ENCODE results near the gene ADORA1.

Gene ADORA1

DNA sequence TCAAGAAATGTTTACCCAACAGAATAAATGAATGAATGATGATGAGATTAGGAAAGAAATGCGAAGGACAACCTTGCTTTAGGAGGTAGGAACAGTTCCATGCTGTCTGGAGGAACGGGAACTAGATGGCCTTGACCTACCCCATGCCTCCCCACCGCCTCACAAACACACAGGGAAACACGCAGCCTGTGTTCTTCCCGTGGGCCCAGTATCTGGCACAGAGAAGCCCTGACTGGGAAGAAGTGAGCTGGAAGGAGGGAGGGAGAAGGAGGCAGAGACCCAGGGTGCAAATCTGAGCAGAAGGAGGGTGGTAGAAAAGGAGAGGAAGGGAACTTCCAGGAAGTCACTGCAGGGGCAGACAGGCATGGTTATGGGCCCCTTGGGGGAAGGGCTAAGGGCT, 3.5 kb upstream of the ADORA1 start:
- no peak for FAIRE-seq

DNA sequence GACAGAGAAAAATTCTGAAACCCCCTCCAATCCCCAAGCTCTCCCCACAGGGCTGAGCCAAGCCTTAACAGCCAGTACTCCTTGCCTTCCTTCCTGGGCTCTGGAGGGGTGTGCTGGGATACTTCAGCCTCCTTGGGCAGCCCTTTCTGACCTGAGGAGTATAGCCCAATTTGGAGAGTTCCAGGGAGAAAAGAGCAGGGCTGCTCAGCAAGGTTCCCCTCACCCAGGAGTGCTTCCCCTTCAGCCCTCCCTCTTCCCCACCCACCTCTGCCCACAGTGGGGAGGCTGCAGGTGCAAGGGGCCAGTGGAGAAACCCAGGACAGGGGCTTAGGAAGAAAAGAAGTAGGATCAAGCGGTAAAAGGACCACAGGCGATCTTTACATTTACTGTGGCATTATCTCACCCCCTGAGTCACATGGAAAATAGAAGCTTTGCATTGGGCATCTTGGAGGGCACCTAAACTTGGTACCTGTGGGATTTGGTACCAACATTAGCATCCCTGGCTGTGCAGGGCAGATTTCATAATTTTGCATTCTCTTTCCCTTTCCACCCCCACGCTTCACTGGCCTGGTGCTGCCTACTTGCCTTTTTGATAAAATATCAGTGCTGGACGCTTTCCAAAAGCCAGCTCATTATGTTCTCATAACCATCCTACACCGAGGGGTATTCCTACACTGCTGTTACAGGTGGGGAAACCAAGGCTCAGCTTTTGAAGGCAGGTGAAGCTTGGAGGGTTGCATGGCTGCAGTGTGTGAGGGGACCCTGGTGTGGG, 2.8 kb upstream of the ADORA1 start:
- no peak for FAIRE-seq

DNA sequence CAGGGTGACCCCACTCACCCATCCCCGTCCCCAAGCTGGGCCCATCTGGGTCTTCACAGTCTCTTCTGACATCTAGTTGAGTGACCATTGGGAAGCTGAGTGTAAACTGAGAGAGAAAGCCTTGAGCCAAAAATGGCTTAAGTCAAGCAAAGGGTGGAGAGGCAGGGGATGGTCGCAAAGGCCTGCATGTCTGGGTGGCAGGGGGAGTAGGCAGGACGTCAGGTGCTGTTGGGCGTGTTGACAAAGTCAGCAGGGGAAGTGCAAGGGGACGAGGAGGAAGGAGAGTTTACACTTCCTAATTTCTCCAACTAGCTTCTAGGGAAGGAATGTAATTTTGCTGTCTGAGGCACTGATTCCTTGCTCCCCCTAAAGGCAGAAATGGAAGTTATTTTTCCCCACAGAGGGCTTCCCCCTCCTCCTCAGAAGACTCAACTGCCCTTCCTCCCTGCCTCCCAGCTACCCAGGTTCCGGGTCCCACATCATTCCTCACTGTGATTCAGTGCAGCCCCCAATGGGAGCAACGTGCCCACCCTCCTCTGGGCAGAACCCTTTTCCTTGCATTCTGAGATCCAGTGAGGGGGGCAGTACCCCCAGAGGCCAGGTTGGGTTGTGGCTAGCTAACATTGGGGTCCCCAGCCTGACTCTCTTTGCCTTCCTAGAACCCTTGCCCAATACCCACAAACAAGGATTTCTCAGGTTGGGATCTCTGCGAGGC, 1.2 kb upstream of the ADORA1 start:
- FAIRE-seq, result no peak

DNA sequence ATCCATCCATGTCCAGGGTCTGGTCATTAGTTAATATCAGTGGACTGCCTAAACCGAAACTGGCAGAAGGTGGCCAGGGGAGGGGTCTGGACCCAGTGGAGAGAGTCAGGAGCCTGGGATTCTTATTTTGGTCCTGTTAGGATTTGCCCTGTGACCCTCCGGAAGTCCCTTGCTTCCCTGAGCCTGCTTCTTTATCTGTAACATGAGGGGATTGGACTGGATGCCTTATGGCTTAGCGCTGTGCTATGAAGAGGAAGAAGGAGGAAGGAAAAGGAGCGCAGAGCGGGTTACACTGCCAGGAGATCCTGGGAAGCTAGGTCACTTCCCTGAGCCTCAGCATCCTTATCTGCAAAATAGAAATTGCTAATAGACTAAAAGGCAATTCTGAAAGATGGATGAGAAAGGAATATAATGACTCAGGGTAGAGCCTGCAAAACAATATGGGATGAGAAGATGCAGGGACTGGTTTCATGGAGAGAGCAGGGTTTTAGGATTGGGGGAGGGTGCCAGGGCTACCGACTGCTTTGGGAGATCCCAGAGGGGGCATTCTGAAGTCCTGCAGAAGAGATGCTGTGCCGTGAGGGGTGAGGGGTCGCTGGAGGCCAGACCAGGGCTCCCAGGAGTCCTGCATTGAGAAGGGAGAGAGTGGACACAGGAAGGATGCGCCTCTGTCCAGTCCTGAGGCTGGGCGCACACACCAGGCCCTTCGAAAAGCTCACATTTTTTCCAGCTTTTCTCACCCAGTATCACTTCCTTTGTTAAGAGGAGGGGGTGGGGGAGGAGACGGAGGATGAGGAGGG, 460 bp upstream of the ADORA1 start:
- FAIRE-seq, result no peak

DNA sequence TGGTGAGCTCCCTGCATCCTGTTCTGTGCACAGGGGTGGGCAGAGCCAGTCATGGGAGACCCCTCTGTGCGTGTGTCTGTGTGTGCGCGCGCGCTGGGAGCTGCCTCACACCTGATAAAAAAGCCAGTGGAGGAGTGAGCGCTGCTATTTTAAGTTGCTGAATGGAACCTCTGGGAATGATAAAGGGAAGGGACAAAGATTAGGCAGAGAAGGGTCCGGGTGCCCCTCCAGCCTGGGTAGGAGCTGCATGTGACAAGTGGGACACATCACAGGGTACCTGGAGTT, 847 bp downstream of the ADORA1 start:
- FAIRE-seq, result no peak

DNA sequence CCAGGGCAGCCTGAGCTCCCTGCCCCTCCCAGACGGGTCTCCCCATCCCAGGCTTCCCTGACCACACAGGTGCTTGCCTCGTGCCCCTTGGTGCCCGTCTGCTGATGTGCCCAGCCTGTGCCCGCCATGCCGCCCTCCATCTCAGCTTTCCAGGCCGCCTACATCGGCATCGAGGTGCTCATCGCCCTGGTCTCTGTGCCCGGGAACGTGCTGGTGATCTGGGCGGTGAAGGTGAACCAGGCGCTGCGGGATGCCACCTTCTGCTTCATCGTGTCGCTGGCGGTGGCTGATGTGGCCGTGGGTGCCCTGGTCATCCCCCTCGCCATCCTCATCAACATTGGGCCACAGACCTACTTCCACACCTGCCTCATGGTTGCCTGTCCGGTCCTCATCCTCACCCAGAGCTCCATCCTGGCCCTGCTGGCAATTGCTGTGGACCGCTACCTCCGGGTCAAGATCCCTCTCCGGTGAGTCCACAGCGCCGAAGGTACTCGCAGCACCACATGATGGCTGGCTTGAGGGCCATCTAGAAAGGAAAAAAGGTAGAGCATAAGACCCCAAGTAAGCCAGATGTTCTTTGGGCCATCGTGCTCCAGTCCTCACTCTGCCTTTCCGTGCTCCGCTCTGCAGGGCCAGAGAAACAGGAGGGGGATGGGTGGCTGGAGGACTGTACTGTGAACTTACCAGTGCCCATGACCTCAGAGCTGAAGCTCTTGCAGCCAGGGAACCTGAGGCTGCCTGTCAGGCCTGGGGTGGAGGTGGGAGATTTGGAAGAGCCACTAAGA, 1.4 kb downstream of the ADORA1 start:
- no peak for FAIRE-seq

DNA sequence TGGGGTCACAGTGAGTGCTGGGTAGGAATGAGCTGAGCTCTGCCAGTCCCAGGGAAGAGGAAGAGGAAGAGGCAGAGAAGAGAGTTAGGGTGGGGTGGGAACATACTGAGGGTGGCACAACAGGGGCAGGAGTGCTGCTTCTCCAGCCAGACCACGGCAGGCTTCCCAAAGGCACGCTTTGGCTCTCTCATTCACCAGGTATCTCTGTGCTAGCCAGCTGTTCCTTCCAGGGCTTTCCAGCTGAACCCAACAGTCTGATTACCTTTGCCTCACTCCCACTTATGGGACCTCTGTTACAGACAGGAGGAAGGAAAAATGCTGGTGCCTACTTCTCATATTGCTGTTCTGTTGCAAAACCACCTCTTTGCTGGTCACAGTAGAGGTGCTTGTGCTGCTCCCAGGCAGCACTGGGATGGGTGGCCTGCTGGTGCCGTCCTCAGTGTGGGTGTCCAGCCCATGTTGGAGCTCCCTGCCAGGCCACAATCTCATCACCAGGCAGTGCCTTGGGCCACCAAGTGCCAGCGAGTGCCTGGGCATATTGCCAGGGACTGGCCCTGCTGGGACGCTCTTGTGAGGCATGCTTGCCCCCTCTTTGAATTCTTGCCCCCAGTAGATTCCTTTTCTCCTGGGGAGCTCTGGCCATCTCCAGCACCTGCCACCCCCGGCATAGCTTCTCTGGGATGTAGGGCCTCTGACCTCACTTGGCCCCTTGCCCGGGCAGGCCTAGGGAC, 2.1 kb downstream of the ADORA1 start:
- no peak for FAIRE-seq

DNA sequence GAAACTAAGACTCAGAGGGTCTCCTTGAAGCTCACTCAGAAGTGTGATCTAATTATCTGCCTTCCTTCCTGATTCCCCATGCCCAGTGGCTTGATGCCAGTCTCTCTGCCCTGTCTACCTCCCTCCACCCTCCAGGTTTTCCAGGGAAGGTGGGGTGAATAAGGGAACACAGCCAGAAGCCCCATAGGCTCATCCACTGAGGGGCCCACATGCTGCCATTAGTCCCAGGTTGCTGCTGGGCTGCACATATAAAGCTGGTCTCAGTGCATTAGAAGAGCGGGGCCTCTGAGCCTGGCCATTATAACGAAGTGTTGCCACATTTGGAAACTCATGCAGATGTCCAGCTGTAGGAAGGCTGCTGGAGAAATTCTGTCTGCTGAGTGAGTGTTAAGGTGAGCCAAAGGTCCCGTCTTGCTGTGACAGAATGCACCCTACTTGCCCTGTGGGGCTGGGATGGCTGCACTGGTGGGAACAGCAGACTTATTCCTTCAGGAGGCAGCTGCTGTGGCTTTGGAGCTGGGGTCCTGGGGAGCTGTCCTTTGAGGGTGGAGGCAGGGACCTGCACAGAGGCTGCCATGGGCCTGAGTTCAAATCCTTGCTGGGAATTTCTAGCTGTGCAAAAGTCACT, 2.9 kb downstream of the ADORA1 start:
- no peak for FAIRE-seq

DNA sequence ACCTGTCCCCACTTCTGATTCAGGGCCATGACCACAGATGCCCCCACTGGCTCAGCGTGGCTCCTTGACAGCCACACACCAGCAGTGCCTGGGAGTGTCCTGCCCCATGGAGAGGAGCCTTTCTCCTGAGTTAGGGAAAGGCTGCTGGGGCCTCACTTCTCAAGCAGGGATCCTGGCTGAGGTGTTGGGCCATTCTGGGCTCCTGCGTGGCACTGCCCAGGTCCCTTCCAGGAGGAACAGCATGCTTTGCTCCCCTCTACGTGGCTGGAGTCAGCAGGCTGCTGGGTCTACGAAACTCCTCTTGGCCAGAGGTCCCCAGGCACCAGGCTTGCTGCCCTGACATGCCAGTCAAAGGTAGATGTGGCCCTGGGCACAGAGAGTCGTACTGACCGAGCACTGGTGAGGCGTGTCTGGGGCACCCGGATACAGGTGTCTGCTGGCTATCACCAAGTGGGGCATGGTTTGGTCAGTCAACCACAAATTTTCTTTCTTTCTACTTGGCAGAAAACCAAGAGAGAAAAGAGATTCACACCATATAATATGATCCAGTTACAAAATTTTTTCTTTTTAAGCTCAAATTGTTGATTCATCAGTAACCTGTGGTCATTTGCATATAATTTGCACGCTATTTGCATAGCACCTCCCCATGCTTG, 4.1 kb downstream of the ADORA1 start:
- no peak for FAIRE-seq

DNA sequence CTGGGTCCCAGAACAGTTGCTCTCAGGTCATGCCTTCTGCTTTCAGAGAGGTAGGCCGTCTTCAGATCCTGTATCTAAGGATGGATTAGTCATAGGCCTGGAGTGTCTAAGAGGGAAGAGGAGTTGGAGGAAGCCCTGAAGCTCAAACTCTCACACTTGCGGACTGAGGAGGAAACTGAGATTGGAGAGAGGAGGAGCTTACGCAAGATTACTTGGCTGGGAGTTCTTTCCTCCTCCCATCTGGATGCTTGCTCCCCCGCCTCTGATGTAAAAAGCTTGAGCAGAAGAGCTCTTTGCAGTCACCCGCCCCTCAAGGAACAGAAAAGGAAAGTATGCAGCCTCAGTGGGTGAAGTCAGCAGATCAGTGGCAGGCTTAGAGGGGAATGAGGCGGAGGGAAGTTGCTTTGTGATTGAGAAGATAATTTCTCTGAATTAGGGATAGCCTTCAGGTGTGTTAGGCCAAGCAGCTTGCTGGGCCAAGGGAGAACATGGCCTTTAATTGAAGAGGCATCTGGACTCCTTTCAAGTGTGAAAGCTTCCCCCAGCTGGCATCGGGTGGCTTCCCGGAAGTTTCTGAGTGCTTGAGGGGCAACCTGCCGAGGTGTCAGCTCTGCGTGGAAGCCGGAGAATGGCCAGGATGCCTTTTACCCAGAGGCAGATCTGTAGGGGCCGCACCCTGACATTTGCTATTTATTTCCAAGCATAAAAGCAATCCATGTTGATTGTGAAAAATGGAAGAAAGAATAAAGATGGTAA, 6.6 kb downstream of the ADORA1 start:
- no peak for FAIRE-seq

DNA sequence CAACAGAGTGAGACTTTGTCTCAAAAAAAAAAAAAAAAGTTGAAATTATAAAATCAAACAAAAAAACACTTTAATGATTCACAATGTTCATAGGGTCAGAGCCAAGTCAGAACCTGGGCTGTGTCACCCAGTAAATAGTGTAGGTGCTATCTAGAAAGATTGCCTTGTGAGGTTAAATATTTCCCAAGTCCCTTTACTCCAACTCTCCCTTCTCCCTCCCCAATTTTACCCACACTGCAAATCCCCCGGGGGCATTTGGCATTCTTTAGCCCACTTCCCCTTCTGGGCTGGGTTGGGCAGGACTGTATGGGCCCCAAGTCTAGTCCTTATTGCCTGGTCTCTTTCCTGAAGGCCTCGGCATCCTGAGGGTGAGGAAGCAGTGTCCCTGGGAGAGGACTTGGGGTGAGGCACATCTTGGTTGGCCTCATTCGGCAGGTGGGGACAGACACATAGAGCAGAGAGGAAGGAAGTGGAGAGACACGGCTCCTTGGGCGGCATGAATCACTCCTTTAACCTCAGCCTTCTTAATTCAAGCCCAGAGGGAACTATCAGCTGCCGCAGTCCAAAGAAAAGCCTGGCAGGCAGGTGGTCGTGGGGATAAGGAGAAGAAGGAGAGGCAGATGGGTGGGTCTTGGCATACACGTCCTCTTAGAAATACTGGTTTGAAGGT, 8.2 kb downstream of the ADORA1 start:
- FAIRE-seq, result no peak

DNA sequence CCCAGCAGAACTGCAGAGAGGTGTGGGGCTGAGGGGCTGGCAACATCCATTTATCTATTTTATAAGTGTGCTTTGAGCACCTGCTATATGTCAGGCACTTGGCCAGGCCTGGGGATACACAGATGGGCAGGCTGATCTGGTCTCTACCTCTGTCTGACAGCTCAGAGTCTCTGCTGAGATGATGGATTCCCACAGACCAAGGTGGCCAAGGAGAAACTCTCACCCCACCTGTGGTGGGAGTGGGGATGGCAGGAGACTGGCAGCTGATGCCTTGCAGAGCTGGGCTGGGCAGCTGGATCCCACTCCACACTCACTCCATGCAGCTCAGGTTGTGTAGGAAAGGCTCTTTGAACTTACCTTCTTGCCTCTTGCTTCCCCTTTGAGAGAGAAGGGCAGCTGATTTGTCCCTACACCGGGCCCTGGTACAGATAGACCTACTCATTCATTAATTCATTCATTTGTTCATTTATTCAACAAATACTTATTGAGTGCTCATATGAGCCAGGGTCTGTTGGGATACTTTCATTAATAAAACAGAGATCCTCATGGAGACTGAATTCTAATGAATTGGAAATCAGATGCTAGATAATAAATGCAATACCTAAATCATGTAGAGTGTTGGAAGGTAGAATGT, 9.0 kb downstream of the ADORA1 start:
- FAIRE-seq, result no peak

DNA sequence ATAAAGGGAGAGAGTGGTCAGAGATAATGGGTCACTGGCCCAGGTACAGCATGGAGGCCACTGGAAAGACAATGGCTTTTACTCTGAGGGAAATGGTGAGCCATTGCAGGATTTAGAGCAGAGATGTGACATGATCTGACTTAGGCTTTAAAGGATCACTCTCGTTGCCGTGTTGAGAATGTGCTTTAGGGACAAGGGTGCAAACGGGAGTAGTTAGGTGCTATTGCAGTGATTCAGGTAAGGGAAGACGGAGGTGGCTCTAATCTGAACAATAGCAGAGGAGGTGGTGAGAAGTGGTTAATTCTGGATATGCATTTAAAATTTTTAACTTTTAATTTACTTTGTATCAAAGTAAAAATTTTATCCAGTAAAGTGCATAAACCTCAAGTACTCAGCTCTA, 9.8 kb downstream of the ADORA1 start:
- no peak for FAIRE-seq

DNA sequence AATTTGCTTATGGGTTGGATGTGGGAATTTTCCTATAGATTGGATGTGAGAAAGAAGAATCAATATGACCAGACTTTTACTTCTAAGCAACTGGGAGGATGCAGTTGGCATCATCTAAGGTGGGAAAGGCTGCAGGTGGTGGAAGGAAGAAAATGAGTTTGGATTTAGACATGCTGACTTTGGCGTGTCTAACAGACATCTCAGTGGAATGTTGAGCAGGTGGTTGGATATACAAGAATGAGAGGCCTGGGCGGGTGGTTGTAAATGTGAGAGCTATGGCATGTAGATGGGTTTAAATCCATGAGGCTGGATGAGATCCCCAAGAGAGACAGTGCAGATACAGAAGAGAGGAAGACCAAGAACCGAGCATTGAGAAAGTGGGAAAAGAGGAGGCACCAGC, 10.5 kb downstream of the ADORA1 start:
- FAIRE-seq, result no peak

DNA sequence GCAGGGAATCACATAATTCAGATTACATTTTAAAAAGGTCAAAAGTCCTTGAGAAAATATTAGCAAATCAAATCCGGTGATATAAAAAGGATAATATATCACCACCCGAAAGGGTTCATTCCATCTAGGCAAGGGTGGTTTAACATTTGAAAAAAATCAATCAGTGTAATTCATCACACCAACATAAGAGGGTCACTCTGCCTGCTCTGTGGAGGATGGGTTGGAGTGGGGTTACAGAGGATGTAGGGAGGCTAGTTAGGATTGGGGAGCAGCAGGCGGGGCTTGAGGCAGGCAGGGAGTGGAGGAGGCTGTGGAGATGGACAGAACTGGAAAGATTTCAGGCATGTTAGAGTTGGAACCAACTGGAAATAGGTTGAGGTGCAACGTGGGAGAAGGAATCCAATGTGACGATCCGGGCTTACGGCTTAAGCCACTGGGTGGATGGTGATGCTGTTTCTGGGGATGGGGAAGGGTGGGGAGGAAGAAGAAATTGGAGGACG, 12.5 kb downstream of the ADORA1 start:
- no peak for FAIRE-seq

DNA sequence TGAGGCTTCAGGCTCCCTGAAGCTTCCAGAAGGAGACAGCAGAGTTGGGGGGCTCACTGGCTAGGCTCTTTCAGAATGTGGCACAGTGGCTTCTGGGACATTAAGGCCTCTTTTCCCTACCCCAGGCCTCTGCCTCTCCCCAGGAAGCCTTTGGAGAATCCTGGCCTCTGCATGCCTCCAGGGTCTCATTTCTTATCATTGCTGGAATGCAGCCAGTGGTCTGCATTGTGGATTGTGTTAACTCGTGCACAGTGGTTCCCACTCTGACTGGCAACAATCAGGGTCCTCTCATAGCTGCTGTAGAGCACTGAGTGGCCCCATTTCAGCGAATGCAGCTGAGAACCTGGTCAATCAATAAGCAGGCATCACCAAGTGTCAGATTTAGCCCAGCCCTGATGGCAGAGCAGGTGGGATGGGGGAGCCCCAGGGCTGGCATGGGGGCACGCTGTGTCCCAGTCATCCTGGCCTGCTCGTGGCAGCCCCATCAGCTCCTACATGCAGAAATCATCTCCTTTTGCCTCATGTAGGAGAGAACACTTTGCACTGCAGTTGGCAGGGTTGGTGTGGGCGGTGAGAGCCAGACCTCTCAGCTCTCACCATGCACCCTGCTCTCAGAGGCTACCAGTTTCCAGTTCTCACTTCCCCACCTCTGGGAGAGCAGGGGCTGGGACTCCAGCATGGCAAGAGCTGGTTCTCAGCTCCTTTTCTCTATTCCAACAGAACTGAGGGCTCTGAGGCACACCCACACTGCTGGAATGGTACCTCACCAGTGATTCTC, 13.4 kb downstream of the ADORA1 start:
- no peak for FAIRE-seq

DNA sequence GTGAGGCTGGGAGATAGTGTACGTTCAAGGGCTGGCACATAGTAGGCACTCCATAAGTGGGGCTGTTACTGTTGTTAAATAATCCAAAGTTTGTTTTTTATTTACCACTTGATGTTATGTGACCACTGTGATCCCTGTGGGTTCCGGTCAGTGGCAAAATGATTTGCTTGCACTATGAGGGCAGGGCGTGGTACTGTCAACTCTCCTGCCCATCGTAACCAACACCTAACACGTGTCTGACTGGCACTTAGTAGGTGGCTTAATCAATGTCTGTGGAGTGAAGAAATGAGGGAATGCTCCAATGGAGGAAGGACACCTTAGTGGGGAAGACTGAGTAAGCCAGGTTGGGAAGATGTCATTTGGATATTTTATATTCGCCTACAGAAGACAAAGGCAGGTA, 14.6 kb downstream of the ADORA1 start:
- no peak for FAIRE-seq

DNA sequence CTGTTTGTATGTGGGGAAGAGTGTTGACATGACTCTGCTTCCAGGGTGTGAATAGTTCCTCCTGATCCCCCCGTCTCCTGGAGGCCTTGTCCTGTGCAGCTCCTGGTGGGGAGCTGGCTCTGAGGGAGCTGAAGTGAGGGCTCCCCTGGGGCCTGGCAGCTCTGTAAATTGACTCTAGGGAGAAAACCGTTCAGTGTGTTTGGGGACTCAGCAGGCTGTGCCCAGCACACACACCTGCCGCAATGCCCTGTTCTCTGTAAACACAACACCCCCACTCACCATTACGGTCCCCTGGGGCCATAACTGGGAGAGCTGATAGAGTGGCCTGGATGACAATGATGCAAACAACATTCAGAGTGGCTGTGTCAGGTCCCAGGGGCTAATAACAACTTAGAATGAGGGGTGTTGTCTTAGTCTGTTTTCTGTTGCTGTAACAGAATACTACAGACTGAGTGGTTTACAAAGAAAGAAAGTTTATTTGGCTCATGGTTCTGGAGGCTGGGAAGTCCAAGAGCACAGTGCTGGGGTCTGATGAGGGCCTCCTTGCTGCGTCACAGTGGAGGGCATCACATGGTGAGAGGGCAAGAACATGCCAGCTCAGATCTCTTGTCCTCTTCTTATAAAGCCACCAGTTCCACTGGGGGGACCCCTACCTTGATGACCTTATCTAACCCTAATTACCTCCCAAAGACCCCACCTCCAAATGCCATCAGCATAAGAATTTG, 15.3 kb downstream of the ADORA1 start:
- FAIRE-seq, result no peak
